Ovary (tissue), 3 donors: ENCODE data around the gene ANKRD53.

Experiments
- CTCF ChIP-seq, 3 donors: fragments of 450-650 bp in 2 of 3; fragments of 200-600 bp in 1 of 3; IDR thresholded peaks; one replicate each; pipeline versions ENCODE4 v1.5.1 to v1.8.0; 2016 to 2022; ENCODE audit warnings: antibody characterized with exemption in 3 of 3, mild to moderate bottlenecking in 1 of 3
- EP300 ChIP-seq: sonication (generic); formaldehyde crosslinking; IDR thresholded peaks from one replicate; pipeline ENCODE4 v1.6.1; 2017; ENCODE audit warnings: antibody characterized with exemption
- donor health status: DM: no; HTN: no; CAD: no.

GRCh38 chr2:70958759-70959158 lies 19.7 kb upstream of the ANKRD53 start:
- TF ChIP-seq CTCF (IDR thresholded peaks at IDR 0.05): no peak
- TF ChIP-seq EP300: no peak
